ENCODE measurements around the gene KRT85.

- no peak for TF ChIP-seq POLR2AphosphoS5 (IDR thresholded peaks at IDR 0.05; ENCODE audit: borderline replicate concordance, low read depth, low read length)
- no peak for TF ChIP-seq EZH2 (IDR thresholded peaks at IDR 0.05)
- no peak for TF ChIP-seq FOXP2 (optimal IDR thresholded peaks at IDR 0.05; ENCODE audit: control extremely low read depth, extremely low read length, insufficient read depth)
Measured at GRCh38 chr12:52399756-52400155, 32.5 kb upstream of the KRT85 start.

All from SK-N-MC (cell line).